Duodenal mucosa (tissue), 2 donors: Measurements from ENCODE around the gene BMP4.

ENCODE experiments used
- H3K27ac ChIP-seq: one replicate; pipeline ENCODE4 v1.7.0; 2013; ENCODE audit warnings: low read depth, low read length
- H3K27me3 ChIP-seq, 2 donors: one replicate each; pipeline ENCODE4 v1.7.0; 2013; ENCODE audit warnings: low read length in 2 of 2, control low read depth in 1 of 2; ENCODE audit not compliant: insufficient read depth in 2 of 2, control insufficient read depth in 1 of 2
- H3K36me3 ChIP-seq, 2 donors: one replicate each; pipeline ENCODE4 v1.7.0; 2013; ENCODE audit warnings: low read length in 2 of 2, control low read depth in 1 of 2; ENCODE audit not compliant: insufficient read depth in 2 of 2, control insufficient read depth in 1 of 2
- H3K4me1 ChIP-seq, 2 donors: one replicate each; pipeline ENCODE4 v1.7.0; 2013; ENCODE audit warnings: low read length in 2 of 2, control low read depth in 1 of 2; ENCODE audit not compliant: insufficient read depth in 2 of 2, control insufficient read depth in 1 of 2
- H3K4me3 ChIP-seq, 2 donors: one replicate each; pipeline ENCODE4 v1.7.0; 2013; ENCODE audit warnings: low read length in 2 of 2, low read depth in 1 of 2
- H3K9ac ChIP-seq, 2 donors: one replicate each; pipeline ENCODE4 v1.7.0; 2013; ENCODE audit warnings: low read length in 2 of 2, low read depth in 1 of 2
- H3K9me3 ChIP-seq, 2 donors: one replicate each; pipeline ENCODE4 v1.7.0; 2013; ENCODE audit warnings: low read length in 2 of 2, control low read depth in 1 of 2; ENCODE audit not compliant: control insufficient read depth in 1 of 2

BMP4 gene

GRCh38 chr14:53900499-53900898 is 56.1 kb downstream of the BMP4 start:
- no peak overlapping the region for H3K27ac ChIP-seq
- no peak overlapping the region for H3K4me3 ChIP-seq
- peaks cover 0 to 5% of the 10 kb centered on the region in 2 donors for H3K9me3 ChIP-seq
- peaks cover 3 to 9% of the 10 kb centered on the region in 2 donors for H3K4me1 ChIP-seq
- H3K9ac ChIP-seq = no peak overlapping the region
- H3K27me3 ChIP-seq = no peaks in the 10 kb centered on the region
- no peaks in the 10 kb centered on the region for H3K36me3 ChIP-seq
